GM23248 (cell line): ENCODE data around the gene DHX29. TPM values are rescaled to one million over a fixed set of nuclear protein-coding genes. Genes with fewer than 3 reads are reported as not detected.

Experiments used
- DNase-seq: peaks from one replicate; pipeline ENCODE4 v3.0.0-alpha.2; 2015
- H2AFZ ChIP-seq: fragments of 200-600 bp; sonication (generic); 2 replicates; pipeline ENCODE4 v1.6.1; 2016; ENCODE audit warnings: antibody characterized with exemption
- H3F3A ChIP-seq: fragments of 200-600 bp; sonication (generic); 2 replicates; pipeline ENCODE4 v1.6.1; 2016; ENCODE audit warnings: mild to moderate bottlenecking, antibody characterized with exemption, mixed run types; ENCODE audit not compliant: insufficient read depth
- H3K27ac ChIP-seq: fragments of 200-600 bp; sonication (generic); 2 replicates; pipeline ENCODE4 v1.5.1; 2016; ENCODE audit warnings: mild to moderate bottlenecking
- H3K27me3 ChIP-seq: fragments of 200-600 bp; sonication (generic); replicated peaks from 2 replicates; pipeline ENCODE4 v1.6.1; 2016; ENCODE audit warnings: mild to moderate bottlenecking; ENCODE audit not compliant: insufficient read depth
- H3K36me3 ChIP-seq: fragments of 200-600 bp; sonication (generic); 2 replicates; pipeline ENCODE4 v1.6.1; 2016; ENCODE audit warnings: low read depth, mild to moderate bottlenecking
- H3K4me1 ChIP-seq: fragments of 200-600 bp; sonication (generic); 2 replicates; pipeline ENCODE4 v1.6.1; 2016; ENCODE audit warnings: mild to moderate bottlenecking; ENCODE audit not compliant: insufficient read depth
- H3K4me2 ChIP-seq: fragments of 200-600 bp; sonication (generic); one replicate; pipeline ENCODE4 v1.6.1; 2016; ENCODE audit warnings: mild to moderate bottlenecking; ENCODE audit not compliant: unreplicated experiment
- H3K4me3 ChIP-seq: fragments of 200-600 bp; sonication (generic); 2 replicates; pipeline ENCODE4 v1.5.1; 2016; ENCODE audit warnings: mild to moderate bottlenecking
- H3K79me2 ChIP-seq: fragments of 200-600 bp; sonication (generic); 2 replicates; pipeline ENCODE4 v1.6.1; 2016; ENCODE audit warnings: mild to moderate bottlenecking; ENCODE audit not compliant: insufficient read depth
- H3K9ac ChIP-seq: fragments of 200-600 bp; sonication (generic); 2 replicates; pipeline ENCODE4 v1.6.1; 2016; ENCODE audit warnings: mild to moderate bottlenecking
- H3K9me2 ChIP-seq: fragments of 200-600 bp; sonication (generic); 2 replicates; pipeline ENCODE4 v1.6.1; 2016; ENCODE audit warnings: mixed run types, mild to moderate bottlenecking, moderate library complexity; ENCODE audit not compliant: insufficient read depth
- H3K9me3 ChIP-seq: fragments of 200-600 bp; sonication (generic); one replicate; pipeline ENCODE4 v1.6.1; 2017; ENCODE audit warnings: low read depth
- H4K20me1 ChIP-seq: fragments of 200-600 bp; sonication (generic); 2 replicates; pipeline ENCODE4 v1.6.0; 2016; ENCODE audit not compliant: insufficient read depth
- EZH2 ChIP-seq: fragments of 200-600 bp; sonication (generic); IDR thresholded peaks from 2 replicates; pipeline ENCODE4 v1.6.1; 2018; ENCODE audit warnings: antibody characterized with exemption, mild to moderate bottlenecking; ENCODE audit not compliant: insufficient read depth, poor library complexity, severe bottlenecking
- EZH2phosphoT487 ChIP-seq: fragments of 200-600 bp; sonication (generic); IDR thresholded peaks from 2 replicates; pipeline ENCODE4 v1.6.1; 2018; ENCODE audit warnings: antibody characterized with exemption, moderate library complexity, mild to moderate bottlenecking, low read depth; ENCODE audit not compliant: insufficient read depth
- WGBS, 2 experiments: methylation state at CpG; one replicate each; pipeline ENCODE4 v1.1.6; 2015 to 2017; ENCODE audit warnings: low lambda C conversion rate in 2 of 2, low coverage in 1 of 2; ENCODE audit errors: missing lambda C conversion rate in 2 of 2; 5-methylcytosine and 5-hydroxymethylcytosine counted together
- in situ Hi-C: fragments of 300-500 bp; cut with MboI; formaldehyde crosslinking; loops from 2 replicates; pipeline ENCODE4 v1.15.0; 2020
- polyA plus RNA-seq: library from polyadenylated mRNA; unstranded; fragments of >200 nt; fragmentation: Nextera tagmentation; extraction: Ambion mirVana; gene quantifications from 2 replicates; pipeline ENCODE4 v1.2.1, GENCODE V29; 2016
- total RNA-seq: library from RNA; depleted of rRNA; stranded (reverse); fragments of >200 nt; shearing (Covaris generic); gene quantifications from 2 replicates; pipeline ENCODE4 v1.2.3, GENCODE V29; 2014; rRNA removed

DHX29 gene
- total and polyA plus RNA-seq, 2 experiments from 2014 or later, result 35.8 to 65.6 TPM

DNA sequence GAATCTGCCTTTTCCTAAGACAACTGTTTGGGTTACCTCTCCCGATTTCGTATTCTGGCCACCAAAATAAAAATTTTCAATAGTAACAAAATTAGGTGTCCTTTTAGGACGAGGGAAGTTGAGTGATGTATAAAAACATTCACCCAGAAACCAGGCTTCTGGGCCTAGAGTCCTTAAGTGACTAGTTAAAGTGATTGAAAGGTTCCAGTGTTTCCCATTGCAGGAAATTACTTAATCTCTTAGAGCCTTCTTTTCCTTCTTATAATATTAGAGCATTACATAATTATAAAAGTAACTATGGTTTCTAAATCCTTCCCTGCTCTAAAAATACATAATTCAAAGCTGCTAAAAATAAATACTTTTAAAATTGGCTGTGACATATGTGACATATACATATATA lies 87.7 kb downstream of the DHX29 start:
- no peak for TF ChIP-seq EZH2
- no peak for TF ChIP-seq EZH2phosphoT487
- Histone ChIP-seq H3K27me3 (peaks cover 60% of the 10 kb centered on the region), H3K4me2 (no peak overlapping the region), H3F3A (no peaks in the 10 kb centered on the region), H3K36me3 (no peaks in the 10 kb centered on the region), H4K20me1 (no peaks in the 10 kb centered on the region), H3K9ac (no peak overlapping the region), H3K9me2 (no peaks in the 10 kb centered on the region), H2AFZ (no peak overlapping the region), H3K79me2 (no peaks in the 10 kb centered on the region), H3K4me1 (no peaks in the 10 kb centered on the region), H3K9me3 (no peaks in the 10 kb centered on the region), H3K27ac (no peak overlapping the region), H3K4me3 (no peak overlapping the region)
- in situ Hi-C loops, result no loop called here
- 85 to 89% methylated on average over 3 of the region's 3 CpGs for WGBS, 2 experiments
- DNase-seq, result no peak

DNA sequence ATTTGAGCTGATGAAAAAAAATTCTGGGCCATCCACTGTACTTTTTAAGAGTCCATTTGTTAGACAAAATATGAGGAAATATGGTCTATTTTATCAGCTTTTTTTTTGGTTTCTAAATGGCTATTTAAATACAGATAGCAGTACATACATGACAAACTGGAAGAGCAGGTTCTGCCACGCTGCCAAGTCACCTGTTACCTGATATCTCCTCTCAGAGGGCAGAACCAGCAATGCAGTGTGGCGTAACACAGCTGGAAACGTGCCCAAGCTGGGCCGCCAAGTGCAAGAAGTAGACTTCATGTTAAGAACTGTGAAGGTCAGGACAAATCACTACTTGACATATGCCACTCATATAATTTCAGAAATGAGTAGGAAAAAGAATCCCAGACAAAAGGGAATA lies 88.5 kb downstream of the DHX29 start:
- Histone ChIP-seq H3K36me3 (no peaks in the 10 kb centered on the region), H3K9ac (no peak overlapping the region), H3K4me2 (no peak overlapping the region), H4K20me1 (no peaks in the 10 kb centered on the region), H3K27me3 (peaks cover 54% of the 10 kb centered on the region), H3F3A (no peaks in the 10 kb centered on the region), H3K9me3 (no peaks in the 10 kb centered on the region), H3K4me3 (no peak overlapping the region), H3K79me2 (no peaks in the 10 kb centered on the region), H3K9me2 (no peaks in the 10 kb centered on the region), H3K4me1 (no peaks in the 10 kb centered on the region), H2AFZ (no peak overlapping the region), H3K27ac (no peak overlapping the region)
- TF ChIP-seq EZH2 (no peak), EZH2phosphoT487 (no peak)
- DNase-seq, result no peak
- in situ Hi-C loops, result no loop called here
- 37 to 40% methylated on average over 4 of the region's 4 CpGs for WGBS, 2 experiments

DNA sequence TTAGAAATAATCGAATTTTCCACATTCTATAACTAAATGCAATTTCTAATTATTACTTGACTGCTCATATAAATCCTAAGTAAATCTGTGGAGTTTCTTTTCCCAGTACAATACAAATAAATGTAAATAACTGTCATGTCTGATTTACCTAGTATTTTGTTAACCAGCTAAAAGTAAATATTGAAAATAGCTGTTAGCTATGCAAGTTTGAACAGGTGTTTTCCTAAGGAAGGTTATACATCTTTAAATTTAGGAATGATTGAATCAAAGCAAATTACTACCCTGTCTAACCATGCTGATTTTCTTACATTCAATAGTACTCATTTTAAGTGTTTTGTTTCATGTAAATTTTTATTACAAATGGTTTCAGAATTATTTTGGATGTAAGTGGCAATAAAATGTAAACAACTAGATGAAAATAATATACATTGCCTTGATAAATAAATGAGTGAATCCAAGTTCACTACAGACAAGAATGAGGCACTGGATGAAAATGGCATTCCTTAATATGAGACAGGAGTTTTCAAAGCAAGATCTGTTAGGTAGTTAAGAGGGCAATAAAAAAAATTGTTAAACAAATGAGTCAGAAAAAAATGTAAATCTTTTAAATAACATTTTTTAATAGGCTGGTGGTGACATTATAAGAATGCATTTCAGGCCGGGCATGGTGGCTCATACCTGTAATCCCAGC lies 96.2 kb downstream of the DHX29 start:
- no peak overlapping the region for H3K4me3 ChIP-seq
- in situ Hi-C loops, result no loop called here
- no peaks in the 10 kb centered on the region for H4K20me1 ChIP-seq
- no peak overlapping the region for H3K9ac ChIP-seq
- WGBS, 2 experiments, result 50 to 54% methylated on average over 2 of the region's 2 CpGs
- H3K4me1 ChIP-seq, result no peaks in the 10 kb centered on the region
- peaks cover 22% of the 10 kb centered on the region for H3K27me3 ChIP-seq
- H3K4me2 ChIP-seq, result no peak overlapping the region
- TF ChIP-seq EZH2, result no peak
- H3K27ac ChIP-seq, result no peak overlapping the region
- H3K36me3 ChIP-seq, result no peaks in the 10 kb centered on the region
- H2AFZ ChIP-seq, result no peak overlapping the region
- H3K9me3 ChIP-seq, result no peaks in the 10 kb centered on the region
- H3K79me2 ChIP-seq, result no peaks in the 10 kb centered on the region
- H3K9me2 ChIP-seq, result no peaks in the 10 kb centered on the region
- H3F3A ChIP-seq, result no peaks in the 10 kb centered on the region
- DNase-seq, result no peak

Other genes starting within 250 kb of the DHX29 start
- gene GZMA, start 205.0 kb downstream of the DHX29 start, total RNA-seq, result not detected in 2 replicates
- gene GZMA, start 205.0 kb downstream of the DHX29 start, polyA plus RNA-seq, result not detected in 2 replicates
- 233 and 241 TPM in 2 replicates for gene GPX8, start 147.5 kb downstream of the DHX29 start, total RNA-seq
- 235 and 237 TPM in 2 replicates for gene GPX8, start 147.5 kb downstream of the DHX29 start, polyA plus RNA-seq
- gene CDC20B, start 134.5 kb downstream of the DHX29 start, total RNA-seq, result not detected in 2 replicates
- 0.20 TPM in 1 of 2 replicates, not detected in the other for gene CDC20B, start 134.5 kb downstream of the DHX29 start, polyA plus RNA-seq
- gene MCIDAS, start 80.4 kb downstream of the DHX29 start, total RNA-seq, result not detected in 2 replicates
- gene MCIDAS, start 80.4 kb downstream of the DHX29 start, polyA plus RNA-seq, result not detected in 2 replicates
- 3.3 TPM in 1 of 2 replicates, not detected in the other for gene CCNO, start 74.1 kb downstream of the DHX29 start, total RNA-seq
- gene CCNO, start 74.1 kb downstream of the DHX29 start, polyA plus RNA-seq, result 1.7 and 1.9 TPM in 2 replicates
- 41.4 and 57.0 TPM in 2 replicates for gene MTREX, start 295 bp upstream of the DHX29 start, total RNA-seq
- 23.5 and 26.4 TPM in 2 replicates for gene MTREX, start 295 bp upstream of the DHX29 start, polyA plus RNA-seq
- gene PLPP1, start 227.3 kb upstream of the DHX29 start, total RNA-seq, result 65.1 and 78.6 TPM in 2 replicates
- 58.1 and 63.5 TPM in 2 replicates for gene PLPP1, start 227.3 kb upstream of the DHX29 start, polyA plus RNA-seq